BE2C (cell line): ENCODE results near the gene OR5D16.
A peak's percentile ranks its signal among the peaks of the same experiment; 100 is the strongest.
"Not testable (repeated sequence)": the region's sequence is repeated elsewhere in the genome, so short reads cannot be mapped to it uniquely, and the experiment has no call there.

Experiments
- DNase-seq: peaks from one replicate; pipeline ENCODE4 v3.0.0-alpha.2; 2020
- H3K27me3 ChIP-seq: fragments of 250-450 bp; sonication (Bioruptor Pico); 2 replicates; pipeline ENCODE4 v1.5.1; 2020; ENCODE audit warnings: mild to moderate bottlenecking
- H3K36me3 ChIP-seq: fragments of 250-450 bp; sonication (Bioruptor Pico); 2 replicates; pipeline ENCODE4 v1.5.1; 2020; ENCODE audit warnings: mild to moderate bottlenecking
- H3K4me1 ChIP-seq: fragments of 250-450 bp; sonication (Bioruptor Pico); 2 replicates; pipeline ENCODE4 v1.5.1; 2020
- H3K4me3 ChIP-seq: 2 replicates; pipeline ENCODE4 v1.5.1; 2011; ENCODE audit warnings: low read depth, low read length
- H3K9me3 ChIP-seq: fragments of 250-450 bp; sonication (Bioruptor Pico); 2 replicates; pipeline ENCODE4 v1.5.1; 2020
- TF ChIP-seq, protein P1 (sequence below): IDR thresholded peaks from 2 replicates; pipeline ENCODE4 v1.5.1; 2012; ENCODE audit warnings: mild to moderate bottlenecking, low read depth, low read length

The OR5D16 gene

DNA sequence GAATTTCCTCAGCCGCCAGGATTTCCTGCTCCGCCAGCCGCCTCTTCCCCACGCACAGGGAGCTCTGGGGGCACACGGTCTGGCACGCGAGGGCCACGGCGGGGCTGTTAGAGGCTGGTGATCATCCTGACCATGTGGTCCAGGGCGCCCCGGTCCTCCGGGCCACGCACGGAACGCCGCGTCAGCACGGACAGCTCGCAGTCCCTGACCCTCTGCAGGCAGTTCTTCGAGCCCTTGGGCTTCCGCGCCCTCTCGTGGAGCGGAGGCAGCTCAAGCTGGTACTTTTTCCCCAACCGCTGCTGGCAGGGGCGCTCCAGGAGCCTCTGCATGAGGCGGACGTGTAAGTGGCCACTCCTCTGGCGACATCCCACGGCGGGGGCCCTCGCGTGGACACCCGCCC lies 34.6 kb downstream of the OR5D16 start:
- H3K9me3 ChIP-seq, H3K36me3 ChIP-seq, H3K4me1 ChIP-seq, H3K27me3 ChIP-seq: not testable (repeated sequence)
- DNase-seq: peak; percentile 70
- TF ChIP-seq, protein P1, sequence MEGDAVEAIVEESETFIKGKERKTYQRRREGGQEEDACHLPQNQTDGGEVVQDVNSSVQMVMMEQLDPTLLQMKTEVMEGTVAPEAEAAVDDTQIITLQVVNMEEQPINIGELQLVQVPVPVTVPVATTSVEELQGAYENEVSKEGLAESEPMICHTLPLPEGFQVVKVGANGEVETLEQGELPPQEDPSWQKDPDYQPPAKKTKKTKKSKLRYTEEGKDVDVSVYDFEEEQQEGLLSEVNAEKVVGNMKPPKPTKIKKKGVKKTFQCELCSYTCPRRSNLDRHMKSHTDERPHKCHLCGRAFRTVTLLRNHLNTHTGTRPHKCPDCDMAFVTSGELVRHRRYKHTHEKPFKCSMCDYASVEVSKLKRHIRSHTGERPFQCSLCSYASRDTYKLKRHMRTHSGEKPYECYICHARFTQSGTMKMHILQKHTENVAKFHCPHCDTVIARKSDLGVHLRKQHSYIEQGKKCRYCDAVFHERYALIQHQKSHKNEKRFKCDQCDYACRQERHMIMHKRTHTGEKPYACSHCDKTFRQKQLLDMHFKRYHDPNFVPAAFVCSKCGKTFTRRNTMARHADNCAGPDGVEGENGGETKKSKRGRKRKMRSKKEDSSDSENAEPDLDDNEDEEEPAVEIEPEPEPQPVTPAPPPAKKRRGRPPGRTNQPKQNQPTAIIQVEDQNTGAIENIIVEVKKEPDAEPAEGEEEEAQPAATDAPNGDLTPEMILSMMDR: peak; percentile 20
- peak overlapping the region; percentile 54 for H3K4me3 ChIP-seq

DNA sequence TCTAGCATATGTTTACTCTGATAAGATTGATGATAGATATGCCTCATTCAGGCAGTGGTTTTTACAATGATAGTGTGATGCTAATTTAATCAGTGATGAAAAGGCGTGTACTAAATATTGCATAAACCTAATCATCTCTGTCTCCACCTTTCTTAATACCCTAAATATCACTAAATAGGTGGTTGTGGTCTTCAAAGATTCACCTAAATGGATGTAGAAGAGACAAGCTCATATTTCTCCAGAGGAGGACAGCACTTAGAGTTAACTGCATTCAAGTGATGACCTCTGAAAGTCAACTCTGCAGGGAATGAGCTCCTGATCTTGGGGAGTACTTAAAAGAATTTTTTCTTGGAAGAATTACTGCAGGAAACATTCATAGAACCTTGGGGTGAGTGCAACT lies 44.4 kb downstream of the OR5D16 start, which contains the start of gene TRIM51:
TSS of gene TRIM51 (plus strand) at position 301 of the 400 bp plus-strand sequence. CDS start 2,132 bp downstream, outside the sequence.
- H3K36me3 ChIP-seq, H3K27me3 ChIP-seq, DNase-seq, H3K4me3 ChIP-seq, H3K9me3 ChIP-seq, H3K4me1 ChIP-seq: not testable (repeated sequence)

DNA sequence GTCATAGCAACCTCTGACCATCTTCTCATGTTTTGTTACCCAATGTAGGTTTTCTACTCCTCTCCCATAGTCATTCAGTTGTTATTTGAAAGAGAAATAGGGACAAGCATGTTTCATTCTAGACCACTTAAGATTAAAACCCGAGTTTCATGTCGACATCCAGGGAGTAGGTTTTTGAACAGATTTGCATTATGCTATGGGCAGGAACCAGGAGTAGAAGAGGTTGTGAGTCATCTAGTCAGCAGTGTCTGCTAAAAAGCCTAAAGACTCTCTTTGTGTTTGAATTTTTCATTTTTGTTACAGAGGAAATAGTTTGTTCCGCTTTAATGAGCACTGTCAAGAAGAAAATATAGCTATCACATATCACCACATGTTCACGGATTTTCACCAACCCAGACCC lies 46.4 kb downstream of the OR5D16 start:
- not testable (repeated sequence) for DNase-seq, H3K27me3 ChIP-seq, H3K36me3 ChIP-seq, H3K4me1 ChIP-seq, H3K4me3 ChIP-seq, H3K9me3 ChIP-seq

- H3K36me3 ChIP-seq, H3K27me3 ChIP-seq, H3K4me1 ChIP-seq, H3K9me3 ChIP-seq, H3K4me3 ChIP-seq, DNase-seq: not testable (repeated sequence)
These were observed 46.9 kb downstream of the OR5D16 start for GRCh38 chr11:55885481-55885880.
